IMR-90 (cell line): ENCODE results near the gene SP3. TPM values are rescaled to one million over a fixed set of nuclear protein-coding genes. Genes with fewer than 3 reads are reported as not detected.

Experiments used
- ATAC-seq: fragments of 200-7000 bp; cut with Tn5 transposase; 2 replicates; pipeline ENCODE4 v1.9.1; 2020; ENCODE audit warnings: low read depth, mild to moderate bottlenecking, moderate library complexity
- BruUV-seq: library from RNA; stranded (reverse); fragments of 400-500 nt; replicated peaks from 2 replicates; lab custom pipeline; 2021; lab: Mats Ljungman, UMichigan
- CTCF ChIA-PET: fragments of 300-600 bp; formaldehyde crosslinking; extraction: SDS; loops from one replicate; lab custom pipeline; 2021; ENCODE audit warnings: antibody characterized with exemption; lab: Yijun Ruan, JAX
- POLR2A ChIA-PET: fragments of 300-600 bp; sonication (Branson Sonifier 250); formaldehyde crosslinking; loops from one replicate; lab custom pipeline; 2022; ENCODE audit warnings: antibody characterized with exemption; ENCODE audit not compliant: unreplicated experiment; lab: Charles Lee
- DNase-seq: peaks from one replicate; pipeline ENCODE4 v3.0.0; 2013
- H2AFZ ChIP-seq: replicated peaks from 2 replicates; pipeline ENCODE3; 2013; ENCODE audit warnings: low read length, mild to moderate bottlenecking; ENCODE audit not compliant: poor library complexity
- H2AK5ac ChIP-seq: 2 replicates; pipeline ENCODE4 v1.6.1; 2013; ENCODE audit warnings: low read depth, low read length, inconsistent platforms
- H2AK9ac ChIP-seq: replicated peaks from 2 replicates; pipeline ENCODE3; 2013; ENCODE audit warnings: mild to moderate bottlenecking, low read depth, low read length, moderate library complexity; ENCODE audit not compliant: poor library complexity
- H2BK120ac ChIP-seq: 2 replicates; pipeline ENCODE4 v1.6.1; 2013; ENCODE audit warnings: low read depth, low read length, inconsistent platforms
- H2BK15ac ChIP-seq: 3 replicates; pipeline ENCODE4 v1.6.1; 2013; ENCODE audit warnings: low read depth, low read length, inconsistent platforms
- H2BK20ac ChIP-seq: 2 replicates; pipeline ENCODE4 v1.6.1; 2013; ENCODE audit warnings: low read depth, mild to moderate bottlenecking, inconsistent platforms, low read length, moderate library complexity
- H2BK5ac ChIP-seq: 2 replicates; pipeline ENCODE4 v1.6.1; 2013; ENCODE audit warnings: mild to moderate bottlenecking, low read depth, low read length, inconsistent platforms; ENCODE audit not compliant: poor library complexity, severe bottlenecking
- H3K14ac ChIP-seq: replicated peaks from 2 replicates; pipeline ENCODE4 v1.6.1; 2013; ENCODE audit warnings: low read depth, low read length, inconsistent platforms
- H3K18ac ChIP-seq: 2 replicates; pipeline ENCODE4 v1.6.1; 2013; ENCODE audit warnings: low read depth, low read length, control low read depth
- H3K23ac ChIP-seq: 2 replicates; pipeline ENCODE4 v1.6.1; 2013; ENCODE audit warnings: low read depth, low read length, inconsistent platforms
- H3K27ac ChIP-seq: 2 replicates; pipeline ENCODE4 v1.5.1; 2013; ENCODE audit warnings: mild to moderate bottlenecking, control low read depth, low read length; ENCODE audit not compliant: insufficient read depth
- H3K27me3 ChIP-seq: 2 replicates; pipeline ENCODE4 v1.6.1; 2013; ENCODE audit warnings: low read length; ENCODE audit not compliant: control insufficient read depth, insufficient read depth
- H3K36me3 ChIP-seq: 2 replicates; pipeline ENCODE4 v1.6.1; 2013; ENCODE audit warnings: low read length, mixed read lengths; ENCODE audit not compliant: control insufficient read depth, insufficient read depth
- H3K4ac ChIP-seq: 2 replicates; pipeline ENCODE4 v1.6.1; 2013; ENCODE audit warnings: low read depth, low read length, inconsistent platforms
- H3K4me1 ChIP-seq: 2 replicates; pipeline ENCODE4 v1.6.1; 2013; ENCODE audit warnings: low read length, mixed read lengths; ENCODE audit not compliant: control insufficient read depth, insufficient read depth
- H3K4me2 ChIP-seq: 2 replicates; pipeline ENCODE4 v1.6.1; 2013; ENCODE audit warnings: low read depth, mild to moderate bottlenecking, control low read depth, low read length, moderate library complexity
- H3K4me3 ChIP-seq: 2 replicates; pipeline ENCODE4 v1.5.1; 2013; ENCODE audit warnings: low read depth, mild to moderate bottlenecking, control low read depth, low read length, moderate library complexity; ENCODE audit not compliant: insufficient read depth
- H3K56ac ChIP-seq: 2 replicates; pipeline ENCODE4 v1.6.1; 2013; ENCODE audit warnings: low read length, inconsistent platforms; ENCODE audit not compliant: insufficient read depth; ENCODE audit errors: extremely low read depth
- H3K79me1 ChIP-seq, 2 experiments: 2 replicates each; pipeline ENCODE4 v1.6.1; 2013; ENCODE audit warnings: low read length in 2 of 2, inconsistent platforms in 1 of 2, low read depth in 1 of 2
- H3K9ac ChIP-seq: 2 replicates; pipeline ENCODE4 v1.6.1; 2013; ENCODE audit warnings: low read depth, low read length, control low read depth
- H3K9me1 ChIP-seq: 2 replicates; pipeline ENCODE4 v1.6.1; 2013; ENCODE audit warnings: low read length, inconsistent platforms; ENCODE audit not compliant: insufficient read depth
- H3K9me3 ChIP-seq: 2 replicates; pipeline ENCODE4 v1.6.1; 2013; ENCODE audit warnings: low read length; ENCODE audit not compliant: control insufficient read depth, insufficient read depth
- H4K20me1 ChIP-seq: 2 replicates; pipeline ENCODE4 v1.6.1; 2013; ENCODE audit warnings: low read length, inconsistent platforms; ENCODE audit not compliant: insufficient read depth
- H4K5ac ChIP-seq: 2 replicates; pipeline ENCODE4 v1.6.1; 2013; ENCODE audit warnings: mild to moderate bottlenecking, low read depth, low read length, control low read depth
- H4K8ac ChIP-seq, 2 experiments: 2 replicates each; pipeline ENCODE4 v1.6.1; 2013; ENCODE audit warnings: low read depth in 2 of 2, low read length in 2 of 2, control low read depth in 1 of 2, inconsistent platforms in 1 of 2
- H4K91ac ChIP-seq: 2 replicates; pipeline ENCODE4 v1.6.1; 2013; ENCODE audit warnings: low read depth, low read length, inconsistent platforms; ENCODE audit not compliant: insufficient read depth
- BHLHE40 ChIP-seq: fragments of 150-350 bp; IDR thresholded peaks from 2 replicates; pipeline ENCODE4 v1.6.1; 2016; ENCODE audit warnings: mild to moderate bottlenecking, low read depth, low read length
- CEBPB ChIP-seq: IDR thresholded peaks from 2 replicates; pipeline ENCODE4 v1.6.1; 2012; ENCODE audit warnings: low read depth, low read length, improper control_type of control experiment
- CHD1 ChIP-seq: IDR thresholded peaks from 2 replicates; pipeline ENCODE4 v1.6.1; 2012; ENCODE audit warnings: low read depth, low read length, improper control_type of control experiment
- FOS ChIP-seq: fragments of 150-350 bp; IDR thresholded peaks from 2 replicates; pipeline ENCODE4 v1.6.1; 2016; ENCODE audit warnings: low read depth, low read length
- MAFK ChIP-seq: IDR thresholded peaks from 2 replicates; pipeline ENCODE4 v1.6.1; 2012; ENCODE audit warnings: low read depth, low read length, improper control_type of control experiment
- MAZ ChIP-seq: IDR thresholded peaks from 2 replicates; pipeline ENCODE4 v1.6.1; 2012; ENCODE audit warnings: low read depth, mild to moderate bottlenecking, low read length, improper control_type of control experiment, moderate library complexity, borderline replicate concordance
- MXI1 ChIP-seq: IDR thresholded peaks from 2 replicates; pipeline ENCODE4 v1.6.1; 2012; ENCODE audit warnings: low read depth, mild to moderate bottlenecking, low read length, moderate library complexity, borderline replicate concordance
- NFE2L2 ChIP-seq: fragments of 150-350 bp; IDR thresholded peaks from 2 replicates; pipeline ENCODE4 v1.6.1; 2016; ENCODE audit warnings: low read depth, mild to moderate bottlenecking, low read length
- POLR2A ChIP-seq: IDR thresholded peaks from 2 replicates; pipeline ENCODE4 v1.6.1; 2012; ENCODE audit warnings: mild to moderate bottlenecking, low read depth, low read length
- RAD21 ChIP-seq: IDR thresholded peaks from 2 replicates; pipeline ENCODE4 v1.6.1; 2012; ENCODE audit warnings: low read length, improper control_type of control experiment
- RCOR1 ChIP-seq: IDR thresholded peaks from 2 replicates; pipeline ENCODE4 v1.6.1; 2012; ENCODE audit warnings: mild to moderate bottlenecking, low read length, improper control_type of control experiment; ENCODE audit not compliant: insufficient replicate concordance
- RFX5 ChIP-seq: IDR thresholded peaks from 2 replicates; pipeline ENCODE4 v1.8.0; 2012; ENCODE audit warnings: low read depth, mild to moderate bottlenecking, low read length, moderate library complexity
- SMC3 ChIP-seq: fragments of 150-350 bp; IDR thresholded peaks from 2 replicates; pipeline ENCODE4 v1.6.1; 2016; ENCODE audit warnings: low read depth, mild to moderate bottlenecking, antibody characterized with exemption, low read length, moderate library complexity
- WGBS, 2 experiments: methylation state at CpG; one replicate each; pipeline versions ENCODE4 v1.1.5 to v1.1.7; 2013; ENCODE audit warnings: missing lambda C conversion rate in 2 of 2; ENCODE audit not compliant: insufficient read length in 1 of 2; ENCODE audit errors: extremely low coverage in 2 of 2; 5-methylcytosine and 5-hydroxymethylcytosine counted together
- dilution Hi-C: fragments of 300-500 bp; cut with HindIII; formaldehyde crosslinking; loops from one replicate; pipeline ENCODE4 v1.14.3; 2018; ENCODE audit warnings: low sequenced_read_pairs; ENCODE audit not compliant: unreplicated experiment
- in situ Hi-C: fragments of 300-500 bp; cut with MboI; formaldehyde crosslinking; loops from 3 replicates; pipeline ENCODE4 v1.14.3; 2019; ENCODE audit warnings: low sequenced_read_pairs, inconsistent platforms, mixed read lengths
- intact Hi-C: fragments of 100-400 bp; cut with micrococcal nuclease; formaldehyde crosslinking; loops from 2 replicates; pipeline ENCODE4 v1.10.0; 2022
- polyA plus RNA-seq, 3 experiments: library from polyadenylated mRNA; depleted of rRNA; stranded (reverse); fragments of >200 nt; gene quantifications; 2 replicates each; pipeline ENCODE4 v1.2.3, GENCODE V29; 2012; ENCODE audit warnings: low replicate concordance in 1 of 3
- total RNA-seq: library from RNA; depleted of rRNA; stranded (reverse); fragments of >200 nt; gene quantifications from 2 replicates; pipeline ENCODE4 v1.2.3, GENCODE V29; 2012
- TF ChIP-seq, protein P1 (sequence below): fragments of 150-350 bp; IDR thresholded peaks from 2 replicates; pipeline ENCODE4 v1.6.1; 2016; ENCODE audit warnings: low read depth, mild to moderate bottlenecking, low read length, moderate library complexity, borderline replicate concordance
- TF ChIP-seq, protein P2 (sequence below): conservative IDR thresholded peaks from 2 replicates; pipeline ENCODE4 v1.5.1; 2012; ENCODE audit warnings: mild to moderate bottlenecking, low read depth, low read length, improper control_type of control experiment
- TF ChIP-seq, protein P3 (sequence below): fragments of 150-350 bp; IDR thresholded peaks from 2 replicates; pipeline ENCODE4 v1.6.1; 2017; ENCODE audit warnings: mild to moderate bottlenecking, antibody characterized with exemption, low read length, low read depth

Gene SP3
- total and polyA plus RNA-seq, 2 of the 4 experiments (the other 2 are of a cell fraction): 26.7 to 136 TPM

DNA sequence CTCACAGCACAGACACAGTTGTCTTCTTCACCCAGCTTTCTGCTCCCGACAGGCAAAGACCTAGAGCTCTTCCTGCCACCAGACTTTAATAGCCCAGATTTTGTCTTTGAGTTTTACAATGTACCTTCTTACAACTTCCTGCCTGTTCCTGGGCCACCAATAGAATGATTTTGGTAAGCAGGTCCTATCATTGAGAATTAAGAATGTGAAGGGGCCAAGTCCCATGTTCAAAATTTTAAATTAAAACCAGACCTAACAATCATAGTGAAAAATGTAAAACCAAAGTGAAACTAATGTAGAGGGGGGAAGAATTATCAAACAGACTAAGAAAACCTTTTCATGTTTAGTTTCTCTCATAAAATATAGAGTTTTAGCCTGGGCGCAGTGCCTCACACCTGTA is 72.8 kb downstream of the SP3 start:
- Histone ChIP-seq H3K4ac (no peak overlapping the region), H3K56ac (no peak overlapping the region), H4K20me1 (no peaks in the 10 kb centered on the region), H3K27me3 (peaks cover 6% of the 10 kb centered on the region), H3K9me3 (peaks cover 6% of the 10 kb centered on the region), H3K9me1 (no peaks in the 10 kb centered on the region), H2BK15ac (no peak overlapping the region), H3K4me1 (no peaks in the 10 kb centered on the region), H3K27ac (no peak overlapping the region), H3K4me3 (no peak overlapping the region), H2AK5ac (no peak overlapping the region), H4K91ac (no peak overlapping the region), H4K8ac (no peak overlapping the region), H3K23ac (no peak overlapping the region), H3K9ac (no peak overlapping the region), H3K79me1 (no peaks in the 10 kb centered on the region), H2BK120ac (no peak overlapping the region), H3K14ac (no peak overlapping the region), H2BK5ac (no peak overlapping the region), H3K36me3 (no peaks in the 10 kb centered on the region), H2AFZ (no peak overlapping the region), H3K4me2 (no peak overlapping the region), H2AK9ac (no peak overlapping the region), H3K18ac (no peak overlapping the region), H2BK20ac (no peak overlapping the region), H4K5ac (no peak overlapping the region)
- ATAC-seq (no peak), DNase-seq (no peak)
- intact Hi-C loops (no loop called here), in situ Hi-C loops (no loop called here), dilution Hi-C loops (no loop called here)
- no peak for TF ChIP-seq SMC3
- no peak for TF ChIP-seq CHD1
- no peak for TF ChIP-seq MAFK
- no peak for TF ChIP-seq MAZ
- TF ChIP-seq, protein P1, sequence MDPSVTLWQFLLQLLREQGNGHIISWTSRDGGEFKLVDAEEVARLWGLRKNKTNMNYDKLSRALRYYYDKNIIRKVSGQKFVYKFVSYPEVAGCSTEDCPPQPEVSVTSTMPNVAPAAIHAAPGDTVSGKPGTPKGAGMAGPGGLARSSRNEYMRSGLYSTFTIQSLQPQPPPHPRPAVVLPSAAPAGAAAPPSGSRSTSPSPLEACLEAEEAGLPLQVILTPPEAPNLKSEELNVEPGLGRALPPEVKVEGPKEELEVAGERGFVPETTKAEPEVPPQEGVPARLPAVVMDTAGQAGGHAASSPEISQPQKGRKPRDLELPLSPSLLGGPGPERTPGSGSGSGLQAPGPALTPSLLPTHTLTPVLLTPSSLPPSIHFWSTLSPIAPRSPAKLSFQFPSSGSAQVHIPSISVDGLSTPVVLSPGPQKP: no peak
- no peak for TF ChIP-seq MXI1
- no peak for TF ChIP-seq CEBPB
- no peak for TF ChIP-seq BHLHE40
- no peak for TF ChIP-seq RAD21
- TF ChIP-seq, protein P2, sequence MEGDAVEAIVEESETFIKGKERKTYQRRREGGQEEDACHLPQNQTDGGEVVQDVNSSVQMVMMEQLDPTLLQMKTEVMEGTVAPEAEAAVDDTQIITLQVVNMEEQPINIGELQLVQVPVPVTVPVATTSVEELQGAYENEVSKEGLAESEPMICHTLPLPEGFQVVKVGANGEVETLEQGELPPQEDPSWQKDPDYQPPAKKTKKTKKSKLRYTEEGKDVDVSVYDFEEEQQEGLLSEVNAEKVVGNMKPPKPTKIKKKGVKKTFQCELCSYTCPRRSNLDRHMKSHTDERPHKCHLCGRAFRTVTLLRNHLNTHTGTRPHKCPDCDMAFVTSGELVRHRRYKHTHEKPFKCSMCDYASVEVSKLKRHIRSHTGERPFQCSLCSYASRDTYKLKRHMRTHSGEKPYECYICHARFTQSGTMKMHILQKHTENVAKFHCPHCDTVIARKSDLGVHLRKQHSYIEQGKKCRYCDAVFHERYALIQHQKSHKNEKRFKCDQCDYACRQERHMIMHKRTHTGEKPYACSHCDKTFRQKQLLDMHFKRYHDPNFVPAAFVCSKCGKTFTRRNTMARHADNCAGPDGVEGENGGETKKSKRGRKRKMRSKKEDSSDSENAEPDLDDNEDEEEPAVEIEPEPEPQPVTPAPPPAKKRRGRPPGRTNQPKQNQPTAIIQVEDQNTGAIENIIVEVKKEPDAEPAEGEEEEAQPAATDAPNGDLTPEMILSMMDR: no peak
- TF ChIP-seq RCOR1: no peak
- no peak for TF ChIP-seq NFE2L2
- TF ChIP-seq FOS: no peak
- TF ChIP-seq RFX5: no peak
- TF ChIP-seq, protein P3, sequence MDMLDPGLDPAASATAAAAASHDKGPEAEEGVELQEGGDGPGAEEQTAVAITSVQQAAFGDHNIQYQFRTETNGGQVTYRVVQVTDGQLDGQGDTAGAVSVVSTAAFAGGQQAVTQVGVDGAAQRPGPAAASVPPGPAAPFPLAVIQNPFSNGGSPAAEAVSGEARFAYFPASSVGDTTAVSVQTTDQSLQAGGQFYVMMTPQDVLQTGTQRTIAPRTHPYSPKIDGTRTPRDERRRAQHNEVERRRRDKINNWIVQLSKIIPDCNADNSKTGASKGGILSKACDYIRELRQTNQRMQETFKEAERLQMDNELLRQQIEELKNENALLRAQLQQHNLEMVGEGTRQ: no peak
- TF ChIP-seq POLR2A: no peak
- no TSS peak for BruUV-seq
- POLR2A ChIA-PET: no interaction called here
- no CpG with 5 or more reads among the region's 2 CpGs for WGBS, 2 experiments
- CTCF ChIA-PET: no interaction called here
